Vagina (tissue), 2 donors: ENCODE results near the gene IL1RN. TPM values are rescaled to one million over a fixed set of nuclear protein-coding genes. Genes with fewer than 3 reads are reported as not detected.

ENCODE experiments used
- DNase-seq, 2 donors: peaks; one replicate each; pipeline ENCODE4 v3.0.0-alpha.2; 2017; ENCODE audit errors: extremely low spot score in 2 of 2
- H3K27ac ChIP-seq: fragments of 200-600 bp; sonication (generic); one replicate; pipeline ENCODE4 v1.5.1; 2019
- H3K27me3 ChIP-seq: fragments of 200-600 bp; sonication (generic); one replicate; pipeline ENCODE4 v1.5.1; 2019
- H3K36me3 ChIP-seq, 2 donors: fragments of 200-600 bp; sonication (generic); one replicate each; pipeline ENCODE4 v1.5.1; 2017 to 2019
- H3K4me1 ChIP-seq: fragments of 200-600 bp; sonication (generic); one replicate; pipeline ENCODE4 v1.5.1; 2019
- H3K4me3 ChIP-seq, 2 donors: fragments of 200-600 bp; sonication (generic); 1 replicate in 1 of 2; 2 replicates in 1 of 2; pipeline ENCODE4 v1.5.1; 2016 to 2019
- H3K9me3 ChIP-seq: fragments of 200-600 bp; sonication (generic); one replicate; pipeline ENCODE4 v1.5.1; 2019
- POLR2A ChIP-seq, 2 donors: fragments of 450-650 bp; IDR thresholded peaks; one replicate each; pipeline ENCODE4 v1.6.1; 2017; ENCODE audit warnings: antibody characterized with exemption in 2 of 2, mild to moderate bottlenecking in 2 of 2, moderate library complexity in 2 of 2
- POLR2AphosphoS5 ChIP-seq, 2 donors: sonication (generic); formaldehyde crosslinking; IDR thresholded peaks; one replicate each; pipeline ENCODE4 v1.9.0; 2017; ENCODE audit warnings: antibody characterized with exemption in 2 of 2, mild to moderate bottlenecking in 2 of 2, low read depth in 1 of 2; ENCODE audit not compliant: insufficient read depth in 1 of 2
- intact Hi-C: fragments of 100-400 bp; cut with DNase I; formaldehyde crosslinking; loops from one replicate; pipeline ENCODE4 v1.15.1; 2023
- total RNA-seq: library from RNA; depleted of rRNA; stranded (reverse); fragments of >200 nt; gene quantifications from one replicate; pipeline ENCODE4 v1.2.3, GENCODE V29; 2016
- TF ChIP-seq, protein P1 (sequence below), 3 experiments: fragments of 450-650 bp in 2 of 3; fragments of 200-600 bp in 1 of 3; sonication (generic) in 1 of 3; IDR thresholded peaks; one replicate each; pipeline ENCODE4 v1.5.1; 2017 to 2019; ENCODE audit warnings: antibody characterized with exemption in 3 of 3, mild to moderate bottlenecking in 2 of 3, moderate library complexity in 2 of 3

IL1RN gene
- total RNA-seq, 1 donor from 2014 or later: 253 TPM

GRCh38 chr2:113129519-113130078 is 2.2 kb downstream of the IL1RN start:
- Histone ChIP-seq H3K4me3 (no peak overlapping the region), H3K27me3 (no peaks in the 10 kb centered on the region), H3K9me3 (no peaks in the 10 kb centered on the region), H3K27ac (no peak overlapping the region), H3K4me1 (no peaks in the 10 kb centered on the region), H3K36me3 (no peaks in the 10 kb centered on the region)
- no peak for DNase-seq
- TF ChIP-seq, protein P1, sequence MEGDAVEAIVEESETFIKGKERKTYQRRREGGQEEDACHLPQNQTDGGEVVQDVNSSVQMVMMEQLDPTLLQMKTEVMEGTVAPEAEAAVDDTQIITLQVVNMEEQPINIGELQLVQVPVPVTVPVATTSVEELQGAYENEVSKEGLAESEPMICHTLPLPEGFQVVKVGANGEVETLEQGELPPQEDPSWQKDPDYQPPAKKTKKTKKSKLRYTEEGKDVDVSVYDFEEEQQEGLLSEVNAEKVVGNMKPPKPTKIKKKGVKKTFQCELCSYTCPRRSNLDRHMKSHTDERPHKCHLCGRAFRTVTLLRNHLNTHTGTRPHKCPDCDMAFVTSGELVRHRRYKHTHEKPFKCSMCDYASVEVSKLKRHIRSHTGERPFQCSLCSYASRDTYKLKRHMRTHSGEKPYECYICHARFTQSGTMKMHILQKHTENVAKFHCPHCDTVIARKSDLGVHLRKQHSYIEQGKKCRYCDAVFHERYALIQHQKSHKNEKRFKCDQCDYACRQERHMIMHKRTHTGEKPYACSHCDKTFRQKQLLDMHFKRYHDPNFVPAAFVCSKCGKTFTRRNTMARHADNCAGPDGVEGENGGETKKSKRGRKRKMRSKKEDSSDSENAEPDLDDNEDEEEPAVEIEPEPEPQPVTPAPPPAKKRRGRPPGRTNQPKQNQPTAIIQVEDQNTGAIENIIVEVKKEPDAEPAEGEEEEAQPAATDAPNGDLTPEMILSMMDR (IDR thresholded peaks at IDR 0.05): no peak
- TF ChIP-seq POLR2A (IDR thresholded peaks at IDR 0.05): no peak
- TF ChIP-seq POLR2AphosphoS5 (IDR thresholded peaks at IDR 0.05; ENCODE audit: insufficient read depth in 1 of 2, low read depth in 1 of 2): no peak
- intact Hi-C loops: no loop called here

GRCh38 chr2:113131352-113132185 is 4.2 kb downstream of the IL1RN start:
- intact Hi-C loops: no loop called here
- Histone ChIP-seq H3K27ac (no peak overlapping the region), H3K9me3 (no peaks in the 10 kb centered on the region), H3K4me1 (no peaks in the 10 kb centered on the region), H3K36me3 (no peaks in the 10 kb centered on the region), H3K27me3 (no peaks in the 10 kb centered on the region), H3K4me3 (no peak overlapping the region)
- TF ChIP-seq POLR2AphosphoS5 (IDR thresholded peaks at IDR 0.05; ENCODE audit: insufficient read depth in 1 of 2, low read depth in 1 of 2): no peak
- no peak for TF ChIP-seq POLR2A (IDR thresholded peaks at IDR 0.05)
- TF ChIP-seq, protein P1 (IDR thresholded peaks at IDR 0.05): no peak
- peak in 1 of 2 donors; percentile 67 for DNase-seq

GRCh38 chr2:113132414-113133021 is 5.1 kb downstream of the IL1RN start:
- intact Hi-C loops: no loop called here
- Histone ChIP-seq H3K27me3 (no peaks in the 10 kb centered on the region), H3K4me3 (no peak overlapping the region), H3K4me1 (no peaks in the 10 kb centered on the region), H3K36me3 (no peaks in the 10 kb centered on the region), H3K9me3 (no peaks in the 10 kb centered on the region), H3K27ac (no peak overlapping the region)
- TF ChIP-seq POLR2AphosphoS5 (IDR thresholded peaks at IDR 0.05; ENCODE audit: insufficient read depth in 1 of 2, low read depth in 1 of 2) (peak in 1 of 2 donors; percentile 24), POLR2A (IDR thresholded peaks at IDR 0.05) (no peak)
- DNase-seq: peak in 1 of 2 donors; percentile 84

DNA sequence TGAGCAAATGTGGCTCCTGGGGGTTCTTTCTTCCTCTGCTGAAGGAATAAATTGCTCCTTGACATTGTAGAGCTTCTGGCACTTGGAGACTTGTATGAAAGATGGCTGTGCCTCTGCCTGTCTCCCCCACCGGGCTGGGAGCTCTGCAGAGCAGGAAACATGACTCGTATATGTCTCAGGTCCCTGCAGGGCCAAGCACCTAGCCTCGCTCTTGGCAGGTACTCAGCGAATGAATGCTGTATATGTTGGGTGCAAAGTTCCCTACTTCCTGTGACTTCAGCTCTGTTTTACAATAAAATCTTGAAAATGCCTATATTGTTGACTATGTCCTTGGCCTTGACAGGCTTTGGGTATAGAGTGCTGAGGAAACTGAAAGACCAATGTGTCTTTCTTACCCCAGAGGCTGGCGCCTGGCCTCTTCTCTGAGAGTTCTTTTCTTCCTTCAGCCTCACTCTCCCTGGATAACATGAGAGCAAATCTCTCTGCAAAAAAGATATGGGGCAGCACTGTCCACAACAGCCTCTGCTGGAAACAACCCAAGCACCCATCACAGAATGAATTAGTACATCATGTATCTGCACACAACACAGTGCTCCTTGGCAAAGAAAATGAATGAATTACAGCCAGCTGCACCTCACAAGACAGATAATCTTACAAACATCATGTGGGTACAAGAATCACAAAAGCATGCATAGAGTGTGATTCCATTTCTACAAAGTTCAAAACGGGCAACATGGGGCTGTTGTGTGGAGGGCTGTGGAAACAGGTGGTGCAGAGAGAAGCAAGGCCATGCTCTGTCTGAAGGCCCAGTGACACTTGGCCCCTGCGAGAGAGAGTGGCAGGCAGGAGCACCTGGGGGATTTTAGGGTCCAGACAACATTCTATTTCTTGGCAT is 6.6 kb downstream of the IL1RN start:
- Histone ChIP-seq H3K27me3 (no peaks in the 10 kb centered on the region), H3K9me3 (no peaks in the 10 kb centered on the region), H3K4me3 (no peak overlapping the region), H3K36me3 (no peaks in the 10 kb centered on the region), H3K27ac (no peak overlapping the region), H3K4me1 (no peaks in the 10 kb centered on the region)
- no peak for TF ChIP-seq POLR2AphosphoS5 (IDR thresholded peaks at IDR 0.05; ENCODE audit: insufficient read depth in 1 of 2, low read depth in 1 of 2)
- no peak for TF ChIP-seq POLR2A (IDR thresholded peaks at IDR 0.05)
- TF ChIP-seq, protein P1 (IDR thresholded peaks at IDR 0.05): no peak
- intact Hi-C loops: no loop called here
- peak; percentile 52 to 64 for DNase-seq

GRCh38 chr2:113134717-113135116 is 7.3 kb downstream of the IL1RN start:
- no peaks in the 10 kb centered on the region for H3K4me1 ChIP-seq
- H3K36me3 ChIP-seq: no peaks in the 10 kb centered on the region
- intact Hi-C loops: no loop called here
- TF ChIP-seq POLR2A (IDR thresholded peaks at IDR 0.05) (no peak), POLR2AphosphoS5 (IDR thresholded peaks at IDR 0.05; ENCODE audit: insufficient read depth in 1 of 2, low read depth in 1 of 2) (no peak)
- TF ChIP-seq, protein P1 (IDR thresholded peaks at IDR 0.05): no peak
- DNase-seq: peak in 1 of 2 donors; percentile 52
- no peaks in the 10 kb centered on the region for H3K27me3 ChIP-seq
- H3K27ac ChIP-seq: no peak overlapping the region
- no peaks in the 10 kb centered on the region for H3K9me3 ChIP-seq
- H3K4me3 ChIP-seq: no peak overlapping the region
